HL-60/S4 treated with retinoic acid at 250 ng/mL for 4 days and 3 days (cell line): Measurements from ENCODE around the gene TRAPPC14.

ENCODE experiments used
- in situ Hi-C: fragments of 300-500 bp; cut with MboI; formaldehyde crosslinking; loops from 2 replicates; pipeline ENCODE4 v1.7.0; 2022; ENCODE audit warnings: low sequenced_read_pairs

TRAPPC14 gene

GRCh38 chr7:100126931-100127865 is 31.3 kb downstream of the TRAPPC14 start, which contains the start of gene MBLAC1:
Gene MBLAC1, plus strand, starts transcription at chr7:100126967. Its CDS starts 429 bp downstream, at chr7:100127396.
- in situ Hi-C loops, result no loop called here

GRCh38 chr7:100126239-100126930 is 32.1 kb downstream of the TRAPPC14 start:
- in situ Hi-C loops, result no loop called here

GRCh38 chr7:100124301-100125230 is 34.0 kb downstream of the TRAPPC14 start:
- in situ Hi-C loops, result no loop called here

GRCh38 chr7:100122568-100122967 is 36.0 kb downstream of the TRAPPC14 start:
- in situ Hi-C loops, result no loop called here

- in situ Hi-C loops, result no loop called here
These were observed 36.5 kb downstream of the TRAPPC14 start for GRCh38 chr7:100122067-100122466.

- in situ Hi-C loops, result no loop called here
These were observed 37.8 kb downstream of the TRAPPC14 start for GRCh38 chr7:100120733-100121036.

- in situ Hi-C loops, result no loop called here
These were observed 38.4 kb downstream of the TRAPPC14 start for GRCh38 chr7:100119970-100120732.

- in situ Hi-C loops, result no loop called here
These were observed 39.2 kb downstream of the TRAPPC14 start, which contains the start of the genes CNPY4 and TAF6 for GRCh38 chr7:100119072-100119969. Gene CNPY4, plus strand, starts transcription at chr7:100119634. Its CDS starts 111 bp downstream, at chr7:100119745. Gene TAF6, minus strand, starts transcription at chr7:100119358. Its CDS starts 5,149 bp downstream, at chr7:100114209.

GRCh38 chr7:100118388-100119071 is 40.0 kb downstream of the TRAPPC14 start:
- in situ Hi-C loops, result no loop called here

GRCh38 chr7:100115026-100115425 is 43.5 kb downstream of the TRAPPC14 start:
- in situ Hi-C loops, result no loop called here

- in situ Hi-C loops, result no loop called here
These were observed 46.6 kb downstream of the TRAPPC14 start for GRCh38 chr7:100111914-100112313.

- in situ Hi-C loops, result no loop called here
These were observed 47.4 kb downstream of the TRAPPC14 start for GRCh38 chr7:100111156-100111555.

GRCh38 chr7:100109521-100110163 is 48.9 kb downstream of the TRAPPC14 start:
- in situ Hi-C loops, result no loop called here

- in situ Hi-C loops, result no loop called here
These were observed 50.6 kb downstream of the TRAPPC14 start for GRCh38 chr7:100107890-100108289.

- in situ Hi-C loops, result no loop called here
These were observed 51.3 kb downstream of the TRAPPC14 start for GRCh38 chr7:100107125-100107737.

GRCh38 chr7:100106633-100107032 is 51.9 kb downstream of the TRAPPC14 start:
- in situ Hi-C loops, result no loop called here

GRCh38 chr7:100105534-100105933 is 53.0 kb downstream of the TRAPPC14 start:
- in situ Hi-C loops, result no loop called here
